ENCODE data around the gene OR10A3.
A peak's percentile ranks its signal among the peaks of the same experiment; 100 is the strongest.

Gene OR10A3

GRCh38 chr11:7896009-7896785 is 45.3 kb downstream of the OR10A3 start:
- DNase-seq (ENCODE audit: low read depth) = no peak
- no peak overlapping the region for H3K4me3 ChIP-seq (ENCODE audit: low read depth, low read length)

DNA sequence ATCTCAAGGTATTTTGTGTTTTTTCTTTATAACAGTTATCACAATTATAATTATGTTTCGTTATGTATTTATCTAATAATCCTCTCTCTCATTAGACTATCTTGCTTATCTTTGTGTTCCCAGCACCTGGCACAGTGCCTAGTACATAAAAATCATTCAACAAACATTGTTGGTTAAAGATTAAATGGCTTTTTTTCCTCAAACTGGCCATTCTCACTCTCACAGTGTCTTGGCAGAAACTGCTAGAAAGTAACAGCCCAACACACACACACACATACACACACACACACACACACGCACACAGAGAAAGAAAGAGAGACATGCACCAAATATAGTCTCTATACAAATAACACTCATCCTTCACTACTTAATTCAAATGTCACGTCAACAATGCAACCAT is 47.3 kb downstream of the OR10A3 start:
- no peak overlapping the region for H3K4me3 ChIP-seq (ENCODE audit: low read depth, low read length)
- no peak for DNase-seq (ENCODE audit: low read depth)

DNA sequence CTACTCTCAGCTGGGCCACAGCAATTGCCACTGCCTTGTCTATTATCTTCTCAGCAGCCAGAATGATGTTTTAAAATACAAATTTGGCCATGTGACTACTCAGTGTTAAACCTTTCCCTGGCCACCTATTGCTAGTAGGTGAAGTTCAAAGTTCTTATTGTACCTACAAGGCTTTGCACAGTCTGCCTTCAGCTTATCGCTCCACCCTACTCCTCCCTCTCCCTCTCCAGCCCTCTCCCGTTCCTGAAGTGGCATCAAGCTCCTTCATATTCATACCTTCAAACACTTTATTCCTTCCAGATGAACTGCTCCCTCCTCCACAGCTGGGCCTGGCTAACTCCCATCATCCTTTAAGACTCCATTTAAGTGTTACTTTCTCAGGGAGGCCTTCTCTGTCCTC is 47.7 kb downstream of the OR10A3 start:
- no peak for DNase-seq (ENCODE audit: low read depth)
- no peak overlapping the region for H3K4me3 ChIP-seq (ENCODE audit: low read depth, low read length)

GRCh38 chr11:7892840-7893254 is 48.7 kb downstream of the OR10A3 start:
- no peak for DNase-seq (ENCODE audit: low read depth)
- no peak overlapping the region for H3K4me3 ChIP-seq (ENCODE audit: low read depth, low read length)

DNA sequence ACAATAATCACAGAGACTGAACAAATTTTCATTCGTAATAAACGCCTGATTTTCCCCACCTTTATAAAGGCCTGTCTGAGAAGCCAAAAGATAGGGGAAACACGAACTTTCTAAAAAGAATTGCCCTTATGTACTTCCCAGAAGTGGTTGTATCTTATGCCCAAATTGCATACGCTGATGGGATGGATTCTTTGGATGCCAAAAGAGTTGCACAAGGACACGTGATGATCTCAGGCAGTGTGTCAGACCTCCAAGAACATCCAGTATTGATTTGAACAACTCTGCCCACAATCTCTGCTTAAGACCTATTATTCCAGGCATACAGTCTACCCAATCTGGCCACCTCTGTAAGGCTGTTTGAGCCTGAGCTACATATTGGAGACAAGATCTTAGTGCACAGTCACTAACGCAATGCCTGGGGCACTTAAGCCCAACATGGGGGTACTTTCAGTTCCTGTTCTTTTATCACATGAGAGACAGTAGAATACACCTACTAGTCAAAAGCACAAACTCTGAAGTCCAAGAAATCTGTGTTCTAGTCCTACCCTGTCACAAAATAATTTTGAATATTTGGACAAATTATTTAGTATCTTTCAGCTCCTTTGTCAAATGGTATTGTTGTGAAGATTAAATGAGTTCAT is 49.3 kb downstream of the OR10A3 start:
- peak; percentile 72 for DNase-seq (ENCODE audit: low read depth)
- H3K4me3 ChIP-seq (ENCODE audit: low read depth, low read length) = no peak overlapping the region

- H3K4me3 ChIP-seq (ENCODE audit: low read depth, low read length) = no peak overlapping the region
- DNase-seq (ENCODE audit: low read depth) = no peak
Observed at GRCh38 chr11:7890417-7891172, 50.9 kb downstream of the OR10A3 start.

GRCh38 chr11:7889985-7890384 is 51.5 kb downstream of the OR10A3 start:
- no peak for DNase-seq (ENCODE audit: low read depth)
- no peak overlapping the region for H3K4me3 ChIP-seq (ENCODE audit: low read depth, low read length)
